Ishikawa (cell line): Measurements from ENCODE around the gene S100A2.

Experiments
- CEBPB ChIP-seq: IDR thresholded peaks from 2 replicates; pipeline ENCODE4 v1.6.1; 2012
- CREB1 ChIP-seq: IDR thresholded peaks from 2 replicates; pipeline ENCODE4 v1.6.1; 2012; ENCODE audit warnings: low read depth
- EGR1 ChIP-seq: IDR thresholded peaks from 2 replicates; pipeline ENCODE4 v1.6.1; 2012
- EP300 ChIP-seq: IDR thresholded peaks from 2 replicates; pipeline ENCODE4 v1.6.1; 2012; ENCODE audit warnings: borderline replicate concordance
- FOXM1 ChIP-seq: IDR thresholded peaks from 2 replicates; pipeline ENCODE4 v1.6.1; 2012; ENCODE audit warnings: low read depth, borderline replicate concordance
- MAX ChIP-seq: IDR thresholded peaks from 2 replicates; pipeline ENCODE4 v1.6.1; 2012
- NFIC ChIP-seq: IDR thresholded peaks from 2 replicates; pipeline ENCODE4 v1.6.1; 2012
- RAD21 ChIP-seq: IDR thresholded peaks from 2 replicates; pipeline ENCODE4 v1.6.1; 2012; ENCODE audit warnings: low read depth
- REST ChIP-seq: IDR thresholded peaks from 2 replicates; pipeline ENCODE4 v1.6.1; 2012; ENCODE audit warnings: low read depth, mild to moderate bottlenecking
- TAF1 ChIP-seq: IDR thresholded peaks from 2 replicates; pipeline ENCODE4 v1.6.1; 2012; ENCODE audit warnings: low read depth, mild to moderate bottlenecking
- TCF12 ChIP-seq: IDR thresholded peaks from 2 replicates; pipeline ENCODE4 v1.6.1; 2012; ENCODE audit warnings: low read depth
- TEAD4 ChIP-seq: IDR thresholded peaks from 2 replicates; pipeline ENCODE4 v1.6.1; 2012
- USF1 ChIP-seq: IDR thresholded peaks from 2 replicates; pipeline ENCODE4 v1.6.1; 2012
- YY1 ChIP-seq: IDR thresholded peaks from 2 replicates; pipeline ENCODE4 v1.6.1; 2012; ENCODE audit warnings: low read depth
- ZBTB7A ChIP-seq: IDR thresholded peaks from 2 replicates; pipeline ENCODE4 v1.6.1; 2012; ENCODE audit warnings: low read depth

Gene S100A2

GRCh38 chr1:153560241-153560640, 5.4 kb downstream of the S100A2 start:
- TF ChIP-seq TEAD4 (no peak), MAX (no peak)

- TF ChIP-seq REST, result no peak
- TF ChIP-seq TEAD4, result no peak
- TF ChIP-seq EGR1, result no peak
- TF ChIP-seq MAX, result no peak
- no peak for TF ChIP-seq YY1
- no peak for TF ChIP-seq ZBTB7A
- no peak for TF ChIP-seq NFIC
- no peak for TF ChIP-seq USF1
- no peak for TF ChIP-seq EP300
- no peak for TF ChIP-seq RAD21
- no peak for TF ChIP-seq CREB1
Measured at GRCh38 chr1:153557877-153558276, 7.8 kb downstream of the S100A2 start.

GRCh38 chr1:153556348-153556747, 9.3 kb downstream of the S100A2 start:
- no peak for TF ChIP-seq USF1
- no peak for TF ChIP-seq FOXM1
- TF ChIP-seq CEBPB, result no peak

- no peak for TF ChIP-seq CREB1
- TF ChIP-seq TAF1, result no peak
- TF ChIP-seq CEBPB, result no peak
- TF ChIP-seq EP300, result no peak
- no peak for TF ChIP-seq NFIC
- no peak for TF ChIP-seq RAD21
- no peak for TF ChIP-seq MAX
- no peak for TF ChIP-seq REST
- no peak for TF ChIP-seq ZBTB7A
- no peak for TF ChIP-seq TEAD4
- TF ChIP-seq TCF12, result no peak
- TF ChIP-seq FOXM1, result no peak
- no peak for TF ChIP-seq EGR1
- no peak for TF ChIP-seq USF1
- TF ChIP-seq YY1, result no peak
Measured at GRCh38 chr1:153553830-153554541, 11.7 kb downstream of the S100A2 start.

- TF ChIP-seq REST (no peak), ZBTB7A (no peak), CREB1 (no peak), TEAD4 (no peak)
Measured at GRCh38 chr1:153553096-153553495, 12.5 kb downstream of the S100A2 start.
